ENCODE data around the gene CCDC191. TPM values are rescaled to one million over a fixed set of nuclear protein-coding genes. Genes with fewer than 3 reads are reported as not detected.

The CCDC191 gene
- total RNA-seq, 2 experiments from 2014 or later: 3.6 to 3.7 TPM

DNA sequence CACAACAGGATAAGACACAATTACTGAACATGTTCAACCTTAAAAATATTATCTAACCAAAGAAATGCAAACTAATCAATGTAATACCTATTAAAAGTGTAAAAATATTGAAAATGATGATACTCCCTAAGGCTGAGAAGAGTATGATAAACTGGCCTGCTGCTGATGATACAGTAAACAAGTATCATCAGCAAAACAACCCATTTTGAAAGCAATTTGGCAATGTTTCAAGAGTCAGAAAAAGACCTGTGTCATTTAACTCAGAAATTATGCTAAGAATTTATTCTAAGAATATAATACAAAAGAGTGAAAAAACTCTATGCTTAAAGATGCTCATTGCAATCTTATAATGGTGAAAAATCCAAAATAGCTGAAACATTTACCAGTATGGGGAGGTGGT, 22.1 kb downstream of the CCDC191 start:
- TF ChIP-seq, protein P1, sequence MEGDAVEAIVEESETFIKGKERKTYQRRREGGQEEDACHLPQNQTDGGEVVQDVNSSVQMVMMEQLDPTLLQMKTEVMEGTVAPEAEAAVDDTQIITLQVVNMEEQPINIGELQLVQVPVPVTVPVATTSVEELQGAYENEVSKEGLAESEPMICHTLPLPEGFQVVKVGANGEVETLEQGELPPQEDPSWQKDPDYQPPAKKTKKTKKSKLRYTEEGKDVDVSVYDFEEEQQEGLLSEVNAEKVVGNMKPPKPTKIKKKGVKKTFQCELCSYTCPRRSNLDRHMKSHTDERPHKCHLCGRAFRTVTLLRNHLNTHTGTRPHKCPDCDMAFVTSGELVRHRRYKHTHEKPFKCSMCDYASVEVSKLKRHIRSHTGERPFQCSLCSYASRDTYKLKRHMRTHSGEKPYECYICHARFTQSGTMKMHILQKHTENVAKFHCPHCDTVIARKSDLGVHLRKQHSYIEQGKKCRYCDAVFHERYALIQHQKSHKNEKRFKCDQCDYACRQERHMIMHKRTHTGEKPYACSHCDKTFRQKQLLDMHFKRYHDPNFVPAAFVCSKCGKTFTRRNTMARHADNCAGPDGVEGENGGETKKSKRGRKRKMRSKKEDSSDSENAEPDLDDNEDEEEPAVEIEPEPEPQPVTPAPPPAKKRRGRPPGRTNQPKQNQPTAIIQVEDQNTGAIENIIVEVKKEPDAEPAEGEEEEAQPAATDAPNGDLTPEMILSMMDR (IDR thresholded peaks at IDR 0.05): no peak
- Mint-ChIP-seq H3K4me1 (ENCODE audit: low read depth) (no peaks in the 10 kb centered on the region), H3K9me3 (no peaks in the 10 kb centered on the region), H3K27me3 (no peaks in the 10 kb centered on the region), H3K4me3 (no peak overlapping the region), H3K36me3 (ENCODE audit: low read depth) (peaks cover 35% of the 10 kb centered on the region), H3K27ac (no peak overlapping the region)
- ChIA-PET CTCF (no interaction called here), POLR2A (no interaction called here)
- H3K4me3 ChIP-seq (ENCODE audit: low read length): no peak overlapping the region
- intact Hi-C loops (cut with DNase I, micrococcal nuclease): no loop called here
- ATAC-seq (ENCODE audit: poor library complexity): no peak
- no peaks in the 10 kb centered on the region for H3K36me3 ChIP-seq (ENCODE audit: insufficient read depth, low read length)
- no peak overlapping the region for H3K27ac ChIP-seq (ENCODE audit: low read depth in 1 of 2, low read length in 2 of 2)
- H3K9me3 ChIP-seq (ENCODE audit: control insufficient read depth in 1 of 2, insufficient read depth in 1 of 2, low read length in 2 of 2): no peaks in the 10 kb centered on the region
- DNase-seq: no peak
- no peaks in the 10 kb centered on the region for H3K27me3 ChIP-seq (ENCODE audit: control insufficient read depth in 1 of 2, insufficient read depth in 2 of 2, low read length in 2 of 2)
- no peaks in the 10 kb centered on the region for H3K4me1 ChIP-seq (ENCODE audit: insufficient read depth, low read length)

DNA sequence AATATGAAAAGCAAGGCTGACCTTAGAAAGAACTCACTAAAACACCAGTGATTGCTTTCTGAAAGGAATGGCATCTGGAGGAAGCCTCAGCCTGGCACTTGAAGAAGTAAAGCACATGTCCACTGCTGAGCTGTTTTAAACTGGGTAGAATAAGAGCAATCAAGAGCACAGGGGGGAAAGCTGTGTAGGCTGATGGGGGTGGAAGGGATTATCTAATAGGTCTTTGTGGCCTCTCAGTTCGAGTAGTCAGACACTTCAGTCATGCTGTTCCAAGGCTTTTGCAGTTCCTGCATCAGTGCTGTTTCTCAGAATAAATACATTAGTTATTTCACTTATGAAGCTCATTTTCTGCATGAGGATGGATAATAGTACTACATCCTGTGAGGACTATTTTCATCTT, 22.6 kb downstream of the CCDC191 start:
- Histone ChIP-seq H3K27ac (ENCODE audit: low read depth in 1 of 2, low read length in 2 of 2) (no peak overlapping the region), H3K4me3 (ENCODE audit: low read length) (no peak overlapping the region), H3K27me3 (ENCODE audit: control insufficient read depth in 1 of 2, insufficient read depth in 2 of 2, low read length in 2 of 2) (no peaks in the 10 kb centered on the region), H3K4me1 (ENCODE audit: insufficient read depth, low read length) (no peaks in the 10 kb centered on the region), H3K36me3 (ENCODE audit: insufficient read depth, low read length) (no peaks in the 10 kb centered on the region), H3K9me3 (ENCODE audit: control insufficient read depth in 1 of 2, insufficient read depth in 1 of 2, low read length in 2 of 2) (no peaks in the 10 kb centered on the region)
- Mint-ChIP-seq H3K4me3 (no peak overlapping the region), H3K36me3 (ENCODE audit: low read depth) (peaks cover 35% of the 10 kb centered on the region), H3K4me1 (ENCODE audit: low read depth) (no peaks in the 10 kb centered on the region), H3K27me3 (no peaks in the 10 kb centered on the region), H3K9me3 (no peaks in the 10 kb centered on the region), H3K27ac (no peak overlapping the region)
- DNase-seq: no peak
- TF ChIP-seq, protein P1 (IDR thresholded peaks at IDR 0.05): no peak
- POLR2A ChIA-PET: no interaction called here
- no peak for ATAC-seq (ENCODE audit: poor library complexity)
- CTCF ChIA-PET: no interaction called here
- intact Hi-C loops (cut with DNase I, micrococcal nuclease): no loop called here

DNA sequence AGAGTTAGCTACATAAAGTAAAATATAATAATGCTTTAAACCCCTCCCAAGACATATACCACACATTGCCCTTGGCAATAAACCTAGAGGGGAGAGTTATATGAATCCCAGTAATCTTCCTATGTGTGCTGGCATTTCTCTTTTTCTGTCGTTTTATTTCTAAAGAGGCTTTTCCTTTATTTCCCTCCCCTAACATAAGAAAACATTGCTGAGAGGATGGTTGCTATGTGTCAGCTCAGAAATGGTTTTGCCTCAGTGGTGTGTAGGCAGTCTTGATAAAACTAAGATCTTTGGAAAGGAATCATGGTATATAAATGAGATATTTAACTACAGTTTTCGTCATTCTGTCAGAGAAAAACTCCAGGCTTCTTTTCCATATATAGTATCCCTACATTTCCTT, 30.0 kb downstream of the CCDC191 start:
- ChIA-PET POLR2A (no interaction called here), CTCF (no interaction called here)
- ATAC-seq (ENCODE audit: poor library complexity) (no peak), DNase-seq (no peak)
- Histone ChIP-seq H3K4me3 (ENCODE audit: low read length) (no peak overlapping the region), H3K4me1 (ENCODE audit: insufficient read depth, low read length) (no peaks in the 10 kb centered on the region), H3K9me3 (ENCODE audit: control insufficient read depth in 1 of 2, insufficient read depth in 1 of 2, low read length in 2 of 2) (no peaks in the 10 kb centered on the region), H3K27me3 (ENCODE audit: control insufficient read depth in 1 of 2, insufficient read depth in 2 of 2, low read length in 2 of 2) (no peaks in the 10 kb centered on the region), H3K36me3 (ENCODE audit: insufficient read depth, low read length) (no peaks in the 10 kb centered on the region), H3K27ac (ENCODE audit: low read depth in 1 of 2, low read length in 2 of 2) (no peak overlapping the region)
- TF ChIP-seq, protein P1 (IDR thresholded peaks at IDR 0.05): no peak
- H3K4me1 Mint-ChIP-seq (ENCODE audit: low read depth): no peaks in the 10 kb centered on the region
- intact Hi-C loops (cut with DNase I, micrococcal nuclease): no loop called here
- H3K27ac Mint-ChIP-seq: no peak overlapping the region
- peaks cover 15% of the 10 kb centered on the region for H3K36me3 Mint-ChIP-seq (ENCODE audit: low read depth)
- H3K4me3 Mint-ChIP-seq: no peak overlapping the region
- peaks cover 2% of the 10 kb centered on the region for H3K9me3 Mint-ChIP-seq
- no peaks in the 10 kb centered on the region for H3K27me3 Mint-ChIP-seq
